ENCODE data around the gene USO1. TPM values are rescaled to one million over a fixed set of nuclear protein-coding genes. Genes with fewer than 3 reads are reported as not detected.
A peak's percentile ranks its signal among the peaks of the same experiment; 100 is the strongest.

The USO1 gene
- total and polyA plus RNA-seq, 10 donors: 16.4 to 64.8 (median 45.1) TPM

- peak overlapping the region in 3 of 8 donors; percentile 12 to 59 (median 55) for H3K27ac ChIP-seq
Measured at GRCh38 chr4:75841641-75842520, 117.5 kb downstream of the USO1 start.

GRCh38 chr4:75843596-75843995, 119.2 kb downstream of the USO1 start:
- Histone ChIP-seq H3K4me1 (peaks cover 0 to 8% (median 7%) of the 10 kb centered on the region in 6 donors), H3K9me3 (no peaks in the 10 kb centered on the region), H3K27ac (peak overlapping the region in 6 of 8 donors; percentile 38 to 64 (median 52)), H3K4me3 (no peak overlapping the region), H3K27me3 (replicated peaks in 1 of 7) (no peaks in the 10 kb centered on the region), H3K36me3 (no peaks in the 10 kb centered on the region)
- intact Hi-C loops (cut with DNase I; ENCODE audit: low total_unique reads): no loop called here
- TF ChIP-seq, protein P1, sequence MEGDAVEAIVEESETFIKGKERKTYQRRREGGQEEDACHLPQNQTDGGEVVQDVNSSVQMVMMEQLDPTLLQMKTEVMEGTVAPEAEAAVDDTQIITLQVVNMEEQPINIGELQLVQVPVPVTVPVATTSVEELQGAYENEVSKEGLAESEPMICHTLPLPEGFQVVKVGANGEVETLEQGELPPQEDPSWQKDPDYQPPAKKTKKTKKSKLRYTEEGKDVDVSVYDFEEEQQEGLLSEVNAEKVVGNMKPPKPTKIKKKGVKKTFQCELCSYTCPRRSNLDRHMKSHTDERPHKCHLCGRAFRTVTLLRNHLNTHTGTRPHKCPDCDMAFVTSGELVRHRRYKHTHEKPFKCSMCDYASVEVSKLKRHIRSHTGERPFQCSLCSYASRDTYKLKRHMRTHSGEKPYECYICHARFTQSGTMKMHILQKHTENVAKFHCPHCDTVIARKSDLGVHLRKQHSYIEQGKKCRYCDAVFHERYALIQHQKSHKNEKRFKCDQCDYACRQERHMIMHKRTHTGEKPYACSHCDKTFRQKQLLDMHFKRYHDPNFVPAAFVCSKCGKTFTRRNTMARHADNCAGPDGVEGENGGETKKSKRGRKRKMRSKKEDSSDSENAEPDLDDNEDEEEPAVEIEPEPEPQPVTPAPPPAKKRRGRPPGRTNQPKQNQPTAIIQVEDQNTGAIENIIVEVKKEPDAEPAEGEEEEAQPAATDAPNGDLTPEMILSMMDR (IDR thresholded peaks at IDR 0.05 in 8 of 11, conservative IDR thresholded peaks at IDR 0.05 in 3 of 11): no peak
- TF ChIP-seq POLR2AphosphoS5 (IDR thresholded peaks at IDR 0.05): no peak
- no peak for DNase-seq
- WGBS, 5 donors: 94 to 99% (median 97%) methylated on average over 4 of the region's 4 CpGs

More at GRCh38 chr4:75841641-75842520, 117.5 kb downstream of the USO1 start:
- H3K36me3 ChIP-seq: no peaks in the 10 kb centered on the region
- WGBS, 5 donors: 73 to 86% (median 84%) methylated on average over 8 of the region's 8 CpGs
- H3K27me3 ChIP-seq (replicated peaks in 1 of 7): no peaks in the 10 kb centered on the region
- intact Hi-C loops (cut with DNase I; ENCODE audit: low total_unique reads): no loop called here
- no peaks in the 10 kb centered on the region for H3K4me1 ChIP-seq
- TF ChIP-seq POLR2AphosphoS5 (IDR thresholded peaks at IDR 0.05) (no peak), POLR2A (IDR thresholded peaks at IDR 0.05) (no peak)
- TF ChIP-seq, protein P1 (IDR thresholded peaks at IDR 0.05 in 8 of 11, conservative IDR thresholded peaks at IDR 0.05 in 3 of 11): no peak
- DNase-seq: no peak
- H3K4me3 ChIP-seq: no peak overlapping the region
- H3K9me3 ChIP-seq: no peaks in the 10 kb centered on the region

GRCh38 chr4:75844151-75844662, 119.8 kb downstream of the USO1 start:
- H3K4me3 ChIP-seq: no peak overlapping the region
- no peaks in the 10 kb centered on the region for H3K36me3 ChIP-seq
- peaks cover 0 to 10% (median 8%) of the 10 kb centered on the region in 6 donors for H3K4me1 ChIP-seq
- no peak for DNase-seq
- no peaks in the 10 kb centered on the region for H3K9me3 ChIP-seq
- H3K27ac ChIP-seq: peak overlapping the region in 6 of 8 donors; percentile 38 to 64 (median 52)
- WGBS, 5 donors: 89 to 96% (median 90%) methylated on average over 3 of the region's 3 CpGs
- H3K27me3 ChIP-seq (replicated peaks in 1 of 7): no peaks in the 10 kb centered on the region
- intact Hi-C loops (cut with DNase I; ENCODE audit: low total_unique reads): no loop called here
- TF ChIP-seq POLR2AphosphoS5 (IDR thresholded peaks at IDR 0.05): no peak
- TF ChIP-seq POLR2A (IDR thresholded peaks at IDR 0.05): no peak
- TF ChIP-seq, protein P1 (IDR thresholded peaks at IDR 0.05 in 8 of 11, conservative IDR thresholded peaks at IDR 0.05 in 3 of 11): no peak

DNA sequence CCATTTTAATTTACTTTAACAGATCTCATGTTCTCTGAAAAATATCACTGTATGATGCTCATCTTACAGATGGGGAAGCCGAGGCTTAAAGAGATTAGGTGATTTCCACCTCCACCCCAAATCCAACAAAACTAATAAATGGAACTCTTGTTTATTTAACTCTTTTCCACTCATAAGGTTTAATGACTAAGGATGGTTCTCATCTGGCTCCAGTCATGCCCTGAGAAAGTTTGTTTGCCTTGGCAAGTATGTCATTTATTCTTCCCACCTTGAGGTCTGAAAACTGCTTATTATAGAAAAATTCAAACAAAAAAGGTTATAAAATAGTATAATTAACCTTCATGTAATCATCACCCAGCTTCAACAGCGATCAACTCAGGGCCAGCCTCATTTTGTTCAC, 121.6 kb downstream of the USO1 start:
- 88 to 94% (median 89%) methylated on average over 2 of the region's 2 CpGs for WGBS, 5 donors

More for the DNA sequence above, 121.6 kb downstream of the USO1 start:
- Histone ChIP-seq H3K36me3 (no peaks in the 10 kb centered on the region), H3K4me3 (no peak overlapping the region), H3K9me3 (no peaks in the 10 kb centered on the region), H3K27ac (no peak overlapping the region), H3K4me1 (peaks cover 0 to 10% (median 8%) of the 10 kb centered on the region in 6 donors), H3K27me3 (replicated peaks in 1 of 7) (no peaks in the 10 kb centered on the region)
- no peak for DNase-seq
- TF ChIP-seq POLR2A (IDR thresholded peaks at IDR 0.05) (no peak), POLR2AphosphoS5 (IDR thresholded peaks at IDR 0.05) (no peak)
- TF ChIP-seq, protein P1 (IDR thresholded peaks at IDR 0.05 in 8 of 11, conservative IDR thresholded peaks at IDR 0.05 in 3 of 11): no peak
- intact Hi-C loops (cut with DNase I; ENCODE audit: low total_unique reads): no loop called here
